Right ventricle myocardium superior (tissue), 1 donor: Measurements from ENCODE around the gene ADISSP. TPM values are rescaled to one million over a fixed set of nuclear protein-coding genes. Genes with fewer than 3 reads are reported as not detected.

Experiments used
- ATAC-seq: fragments of 200-7000 bp; cut with Tn5 transposase; one replicate; pipeline ENCODE4 v1.9.1; 2020; ENCODE audit warnings: mild to moderate bottlenecking; ENCODE audit not compliant: poor library complexity
- DNase-seq: peaks from one replicate; pipeline ENCODE4 v3.0.0-alpha.2; 2020
- intact Hi-C: fragments of 100-400 bp; cut with DNase I; formaldehyde crosslinking; loops from one replicate; pipeline ENCODE4 v1.11.2; 2022
- total RNA-seq: library from RNA; stranded (reverse); fragmentation: NEBNext Ultra II Directional; extraction: Animal tissue kit (Norgen Biotek cat#: 25700); gene quantifications from one replicate; pipeline ENCODE4 v1.2.1, GENCODE V29; 2021
- donor health status: DM: no; HTN: yes; CAD: no; lungs with severe emphysema.

ADISSP gene
- total RNA-seq, 1 donor from 2014 or later: 11.3 TPM

GRCh38 chr20:3748073-3748472 is 19.5 kb downstream of the ADISSP start:
- ATAC-seq (no peak), DNase-seq (no peak)
- intact Hi-C loops: no loop called here

GRCh38 chr20:3747471-3747870 is 20.1 kb downstream of the ADISSP start:
- intact Hi-C loops: no loop called here
- ATAC-seq: no peak
- no peak for DNase-seq

- DNase-seq (no peak), ATAC-seq (no peak)
- intact Hi-C loops: no loop called here
Observed at GRCh38 chr20:3745686-3746173, 21.8 kb downstream of the ADISSP start.

- ATAC-seq (peak; percentile 57), DNase-seq (peak; percentile 83)
- intact Hi-C loops: no loop called here
Observed at GRCh38 chr20:3744806-3745685, 22.5 kb downstream of the ADISSP start.

- no peak for ATAC-seq
- intact Hi-C loops: no loop called here
Observed at GRCh38 chr20:3744037-3744436, 23.5 kb downstream of the ADISSP start.

GRCh38 chr20:3743251-3743650 is 24.3 kb downstream of the ADISSP start:
- intact Hi-C loops: no loop called here
- DNase-seq (no peak), ATAC-seq (no peak)

More at GRCh38 chr20:3744037-3744436, 23.5 kb downstream of the ADISSP start:
- DNase-seq: no peak

- no peak for DNase-seq
- ATAC-seq: no peak
- intact Hi-C loops: no loop called here
Observed at GRCh38 chr20:3741836-3742458, 25.6 kb downstream of the ADISSP start.

GRCh38 chr20:3740615-3741301 is 26.8 kb downstream of the ADISSP start:
- no peak for DNase-seq
- no peak for ATAC-seq
- intact Hi-C loops: no loop called here

GRCh38 chr20:3739926-3740451 is 27.6 kb downstream of the ADISSP start:
- ATAC-seq (peak; percentile 16), DNase-seq (no peak)

GRCh38 chr20:3739054-3739925 is 28.3 kb downstream of the ADISSP start:
- DNase-seq (peak; percentile 65), ATAC-seq (peak; percentile 52)
- intact Hi-C loops: no loop called here

More at GRCh38 chr20:3739926-3740451, 27.6 kb downstream of the ADISSP start:
- intact Hi-C loops: no loop called here

GRCh38 chr20:3738111-3739053 is 29.2 kb downstream of the ADISSP start:
- intact Hi-C loops: no loop called here
- DNase-seq (no peak), ATAC-seq (no peak)

GRCh38 chr20:3735768-3736167 is 31.8 kb downstream of the ADISSP start:
- intact Hi-C loops: no loop called here
- ATAC-seq (no peak), DNase-seq (no peak)

- ATAC-seq: peak; percentile 25
- intact Hi-C loops: no loop called here
- peak; percentile 61 for DNase-seq
Observed at GRCh38 chr20:3734111-3734843, 33.3 kb downstream of the ADISSP start.

- intact Hi-C loops: no loop called here
- DNase-seq (peak; percentile 40), ATAC-seq (peak; percentile 13)
Observed at GRCh38 chr20:3733119-3733995, 34.2 kb downstream of the ADISSP start.

- intact Hi-C loops: no loop called here
- ATAC-seq (peak; percentile 51), DNase-seq (peak; percentile 39)
Observed at GRCh38 chr20:3732327-3733118, 35.0 kb downstream of the ADISSP start, which contains the start of gene HSPA12B. Gene HSPA12B, plus strand, starts transcription at chr20:3732685. Its CDS starts 5,990 bp downstream, at chr20:3738675.
